ENCODE data around the gene FEZ2.

FEZ2 gene

DNA sequence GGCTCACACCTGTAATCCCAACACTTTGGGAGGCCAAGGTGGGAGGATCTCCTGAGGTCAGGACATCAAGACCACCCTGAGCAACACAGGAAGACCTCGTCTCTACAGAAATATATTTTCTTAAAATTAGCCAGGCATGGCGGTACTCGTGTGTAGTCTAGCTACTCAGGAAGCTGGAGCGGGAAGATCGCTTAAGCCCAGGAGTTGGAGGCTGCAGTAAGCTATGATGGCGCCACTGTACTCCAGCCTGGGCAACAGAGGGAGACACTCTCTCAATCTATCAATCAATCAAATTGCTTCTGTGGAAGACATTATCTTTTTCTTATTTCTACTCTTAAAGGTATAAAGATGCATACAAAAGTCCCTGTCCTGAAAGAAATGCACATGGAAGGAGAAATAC, 11.3 kb downstream of the FEZ2 start:
- no peak for DNase-seq

GRCh38 chr2:36584148-36584794, 13.7 kb downstream of the FEZ2 start:
- no peak for DNase-seq

DNA sequence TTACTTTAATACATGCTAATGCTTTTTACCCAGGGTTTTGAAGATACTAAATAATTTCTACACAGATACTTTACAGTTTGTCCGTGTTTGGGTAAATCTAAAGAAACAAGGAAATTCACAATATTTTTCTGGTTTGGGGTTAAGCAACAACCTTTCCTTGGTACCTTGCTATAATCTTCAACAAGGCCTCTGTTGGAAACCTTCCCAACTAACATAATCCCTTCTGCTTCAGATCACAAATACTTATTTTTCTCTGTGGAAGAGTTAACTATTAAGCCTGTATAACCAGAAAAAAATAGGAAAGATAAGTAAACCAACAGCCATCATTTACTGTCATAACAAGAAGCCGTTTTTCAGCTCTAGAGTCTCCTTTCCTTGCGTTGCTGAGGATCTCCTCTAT, 15.0 kb downstream of the FEZ2 start:
- no peak for DNase-seq

DNA sequence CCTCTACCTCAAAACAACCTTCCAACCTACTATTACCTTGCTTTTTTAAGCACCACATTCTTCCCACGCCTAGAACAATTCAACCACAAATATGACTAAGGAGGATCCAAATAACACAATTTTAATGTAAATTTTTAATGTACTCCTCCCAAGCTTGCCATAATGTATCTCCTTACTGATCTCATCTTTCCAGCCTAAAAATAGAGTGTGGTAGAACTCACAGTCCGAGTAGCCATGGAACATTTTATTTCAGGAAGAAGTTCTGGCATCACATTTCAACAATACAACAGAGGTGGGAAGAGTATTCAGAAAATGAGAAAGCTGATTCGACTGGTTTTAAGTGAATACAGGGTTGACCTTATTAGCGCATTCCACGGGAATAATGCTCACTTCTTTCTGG, 15.4 kb downstream of the FEZ2 start:
- no peak for DNase-seq

- DNase-seq: no peak
Observed at GRCh38 chr2:36579297-36579664, 18.7 kb downstream of the FEZ2 start.

DNA sequence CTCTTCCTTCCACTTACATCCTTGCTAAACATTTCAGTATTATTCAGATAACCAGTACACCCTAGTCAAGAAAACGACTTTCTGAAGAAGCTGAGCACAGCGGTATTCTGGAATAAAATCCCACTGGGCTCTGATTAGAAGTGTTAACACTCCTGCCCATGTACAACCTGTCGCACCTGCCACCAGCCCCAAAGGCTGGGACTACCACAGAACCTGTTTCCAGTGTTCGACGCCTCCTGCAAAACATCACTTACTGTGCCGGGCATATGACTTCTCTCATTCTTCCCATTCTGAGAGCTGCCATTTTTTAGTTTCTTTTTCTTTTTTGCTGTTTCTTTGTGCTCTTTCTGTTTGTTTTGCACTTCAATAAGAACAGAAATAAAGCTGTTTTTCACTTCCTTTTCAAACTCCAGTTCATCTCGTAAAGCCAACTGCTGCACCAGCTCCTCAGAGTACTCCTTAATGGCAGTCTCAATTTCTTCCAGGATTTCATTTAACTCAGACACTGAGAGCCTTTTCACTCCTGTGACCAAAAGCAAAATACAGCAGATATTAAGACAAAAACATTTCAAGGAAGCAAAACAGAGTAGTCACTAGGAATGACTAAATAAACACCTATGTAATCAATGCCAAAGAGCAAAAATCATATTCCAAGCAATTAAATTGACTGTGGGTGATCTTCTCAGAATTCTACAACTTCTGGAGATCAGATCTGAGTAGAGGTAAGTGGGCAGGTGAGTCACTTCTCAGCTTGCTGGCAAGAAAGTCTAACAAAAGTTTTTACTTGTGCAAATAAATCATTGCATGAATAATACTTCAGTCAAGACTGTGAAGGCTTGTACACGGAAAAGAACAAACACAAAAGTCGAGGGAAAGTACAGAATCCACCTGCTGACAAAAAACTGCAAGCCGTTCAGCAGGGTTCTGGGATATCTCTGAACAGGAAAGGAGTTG, 19.3 kb downstream of the FEZ2 start:
- DNase-seq: no peak

DNA sequence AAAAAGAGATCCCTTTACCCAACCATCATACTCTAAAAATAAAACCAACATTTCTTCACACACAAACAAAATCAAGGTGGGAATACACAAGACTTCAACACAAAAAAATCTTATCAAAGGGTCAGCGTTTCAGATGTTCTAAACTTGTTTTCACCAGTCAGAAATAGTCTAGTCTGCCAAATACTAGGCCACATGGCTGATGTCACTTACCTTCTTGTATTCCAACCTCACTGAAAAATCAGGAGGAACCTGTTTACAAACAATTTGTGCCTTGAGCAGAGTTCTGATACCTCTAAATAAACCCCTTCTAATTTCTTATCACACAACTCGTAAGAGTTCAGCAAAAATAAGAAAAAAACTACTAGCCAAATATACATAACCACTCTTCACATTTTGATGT, 20.1 kb downstream of the FEZ2 start:
- no peak for DNase-seq

DNA sequence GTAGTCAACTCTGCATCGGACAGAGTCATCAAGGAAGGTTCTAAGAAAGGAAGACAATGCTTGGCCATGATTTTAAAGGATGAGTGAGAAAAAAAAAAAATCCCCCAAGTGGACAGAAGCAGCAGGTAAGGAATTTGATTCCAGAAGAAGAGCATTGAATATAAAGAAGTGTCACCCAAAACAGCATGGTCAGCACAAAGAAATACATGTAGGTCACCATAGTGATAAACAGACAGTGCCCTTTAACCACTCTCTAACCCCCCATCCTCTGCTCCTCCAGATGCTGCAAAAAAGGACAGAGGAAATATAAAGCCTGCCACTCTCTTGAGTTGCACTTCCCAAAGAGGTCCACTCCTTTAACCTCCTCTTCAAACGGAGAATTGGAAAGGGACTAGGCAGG, 23.4 kb downstream of the FEZ2 start:
- DNase-seq: no peak

DNA sequence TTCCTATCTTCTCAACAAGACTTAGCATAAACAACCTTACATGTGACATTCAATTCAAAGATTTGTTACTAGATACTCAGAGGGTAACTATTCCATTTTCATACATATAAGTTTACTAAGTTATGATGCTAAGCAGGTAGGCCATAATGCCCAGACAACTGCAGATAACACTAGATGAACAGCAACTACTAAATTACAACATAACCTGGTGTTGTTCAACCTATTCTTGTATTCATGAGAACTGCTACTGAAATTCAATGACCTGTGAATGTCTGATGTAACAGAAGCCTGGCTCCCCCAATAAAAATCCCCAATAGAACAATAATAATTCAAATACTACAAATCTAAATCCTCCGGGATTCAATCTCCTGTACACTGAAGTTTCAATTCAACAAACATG, 24.8 kb downstream of the FEZ2 start:
- DNase-seq: no peak

DNA sequence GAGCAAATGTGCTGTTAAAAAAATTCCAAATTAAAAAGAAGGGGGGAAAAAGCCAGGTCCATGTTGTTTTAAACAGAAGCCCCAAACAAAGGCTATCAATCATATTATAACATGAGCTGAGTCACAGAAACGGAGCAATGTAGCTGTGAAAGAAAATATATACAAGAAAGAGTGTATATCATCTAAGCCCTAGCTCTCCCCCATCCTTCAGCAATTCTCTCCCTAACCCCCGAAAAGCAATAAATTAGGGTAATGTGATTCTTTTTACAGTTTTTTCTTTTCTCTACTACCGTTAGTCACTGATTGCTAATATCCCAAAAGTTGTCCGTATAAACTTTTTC, 25.3 kb downstream of the FEZ2 start:
- no peak for DNase-seq

- DNase-seq: no peak
Observed at GRCh38 chr2:36572054-36572718, 25.8 kb downstream of the FEZ2 start.

- DNase-seq: no peak
Observed at GRCh38 chr2:36570416-36570815, 27.6 kb downstream of the FEZ2 start.

DNA sequence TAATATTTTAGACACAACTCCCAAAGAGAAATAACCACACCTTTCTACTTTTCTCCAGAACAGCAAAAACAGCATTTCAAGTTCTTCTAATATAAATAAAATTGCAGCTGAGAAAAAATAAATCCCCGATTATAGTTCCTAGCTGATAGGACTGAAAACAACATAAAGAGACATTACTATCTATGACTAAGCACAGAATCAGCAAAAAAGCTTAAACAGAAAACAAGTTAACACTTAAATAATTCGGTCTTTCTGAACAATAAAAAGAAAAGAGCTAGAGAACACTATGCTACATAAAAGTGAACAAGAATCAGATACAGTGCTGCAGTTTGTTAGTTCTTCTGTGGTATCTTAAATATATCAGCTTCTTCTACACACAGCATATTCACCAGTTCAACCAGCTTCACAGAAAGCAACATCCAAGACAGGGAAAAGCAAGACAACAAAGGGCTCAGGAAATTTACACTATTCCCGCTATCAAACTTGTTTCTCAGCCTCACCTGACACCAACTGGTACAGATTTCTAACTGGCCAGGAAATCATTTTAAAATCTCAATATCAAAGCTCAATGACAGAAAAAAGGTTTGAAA, 28.6 kb downstream of the FEZ2 start:
- DNase-seq: no peak

GRCh38 chr2:36568516-36569246, 29.3 kb downstream of the FEZ2 start:
- no peak for DNase-seq

- no peak for DNase-seq
Observed at GRCh38 chr2:36567711-36568408, 30.1 kb downstream of the FEZ2 start.

DNA sequence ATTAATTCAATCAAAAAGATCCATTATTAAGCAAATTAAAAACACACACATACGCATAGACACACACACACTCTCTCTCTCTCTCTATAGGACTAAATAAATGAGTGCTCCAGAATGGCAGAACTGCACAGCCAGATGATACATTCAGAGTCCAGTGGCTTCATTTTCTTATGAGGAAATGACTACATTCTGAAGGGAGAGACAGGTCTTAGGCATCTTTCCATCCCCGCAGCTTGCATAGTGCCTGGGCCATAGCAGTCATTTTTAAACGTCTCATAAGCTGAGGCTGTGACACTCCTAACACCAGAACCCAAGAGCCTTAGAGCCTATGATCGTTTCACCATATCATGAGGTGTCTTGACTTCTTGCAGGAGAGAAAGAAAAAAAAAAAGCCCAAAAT, 31.1 kb downstream of the FEZ2 start:
- no peak for DNase-seq

GRCh38 chr2:36565712-36566111, 32.3 kb downstream of the FEZ2 start:
- no peak for DNase-seq

DNA sequence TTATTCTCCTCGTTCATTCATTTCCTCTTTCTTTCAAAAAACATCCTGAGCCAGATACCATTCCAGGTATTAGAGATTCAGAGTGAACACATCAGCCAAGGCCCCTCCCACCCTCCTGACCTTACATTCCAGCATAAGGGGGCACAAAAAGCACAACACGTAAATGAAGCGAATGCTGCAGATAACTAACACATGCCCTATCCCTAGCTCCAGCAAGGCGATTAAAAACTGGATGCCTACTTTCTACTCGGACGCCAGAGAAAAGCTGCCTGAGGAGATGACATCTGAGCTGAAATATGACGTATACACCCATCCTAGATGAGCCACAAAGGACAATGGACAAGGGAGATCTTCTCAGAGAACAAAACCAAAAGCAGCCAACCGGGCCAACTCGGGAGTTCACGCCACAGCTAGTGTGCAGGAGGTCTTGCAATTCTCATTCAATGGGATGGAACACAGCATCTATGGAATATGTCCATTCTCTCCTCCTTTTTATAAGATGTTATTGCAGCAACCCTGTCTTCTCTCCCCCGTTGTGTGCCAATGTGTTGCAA, 33.5 kb downstream of the FEZ2 start:
- DNase-seq: no peak

DNA sequence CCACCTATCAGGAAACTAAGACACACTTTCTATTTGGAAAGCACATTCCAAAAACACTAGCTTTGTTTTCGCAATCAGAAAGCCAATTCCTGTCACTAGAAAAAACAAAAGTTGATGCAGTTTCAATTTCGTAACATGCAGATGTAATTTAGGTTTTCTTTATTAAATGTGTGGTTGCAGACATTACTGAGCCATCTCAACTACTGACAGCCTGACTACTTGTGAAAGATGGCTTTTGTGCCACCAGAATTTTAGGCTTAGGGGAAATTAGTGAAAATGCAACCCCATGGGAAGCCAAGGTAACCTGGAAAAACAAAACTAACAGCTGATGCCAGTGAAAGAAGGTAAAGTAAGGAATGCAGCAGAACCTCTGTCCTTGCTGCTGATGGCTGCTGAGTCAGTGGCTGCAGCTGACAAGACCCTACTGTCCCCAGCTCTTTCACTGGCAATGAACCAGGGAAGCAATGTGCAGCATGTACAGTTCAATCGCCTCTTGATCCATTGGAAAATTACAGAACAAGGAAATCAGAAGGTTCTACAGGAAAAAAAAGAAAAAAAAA, 34.9 kb downstream of the FEZ2 start:
- DNase-seq: no peak

GRCh38 chr2:36562240-36562639, 35.7 kb downstream of the FEZ2 start:
- no peak for DNase-seq

GRCh38 chr2:36561237-36561944, 36.6 kb downstream of the FEZ2 start:
- DNase-seq: no peak
